GM19025 (cell line): Measurements from ENCODE around the gene MAP3K7CL.

Experiments used
- ATAC-seq: cut with Tn5 transposase; IDR thresholded peaks from one replicate; pipeline ENCODE4 v1.9.1; 2021; ENCODE audit warnings: mild to moderate bottlenecking, low read depth, moderate library complexity; ENCODE audit not compliant: unreplicated experiment

MAP3K7CL gene, protein sequence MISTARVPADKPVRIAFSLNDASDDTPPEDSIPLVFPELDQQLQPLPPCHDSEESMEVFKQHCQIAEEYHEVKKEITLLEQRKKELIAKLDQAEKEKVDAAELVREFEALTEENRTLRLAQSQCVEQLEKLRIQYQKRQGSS

DNA sequence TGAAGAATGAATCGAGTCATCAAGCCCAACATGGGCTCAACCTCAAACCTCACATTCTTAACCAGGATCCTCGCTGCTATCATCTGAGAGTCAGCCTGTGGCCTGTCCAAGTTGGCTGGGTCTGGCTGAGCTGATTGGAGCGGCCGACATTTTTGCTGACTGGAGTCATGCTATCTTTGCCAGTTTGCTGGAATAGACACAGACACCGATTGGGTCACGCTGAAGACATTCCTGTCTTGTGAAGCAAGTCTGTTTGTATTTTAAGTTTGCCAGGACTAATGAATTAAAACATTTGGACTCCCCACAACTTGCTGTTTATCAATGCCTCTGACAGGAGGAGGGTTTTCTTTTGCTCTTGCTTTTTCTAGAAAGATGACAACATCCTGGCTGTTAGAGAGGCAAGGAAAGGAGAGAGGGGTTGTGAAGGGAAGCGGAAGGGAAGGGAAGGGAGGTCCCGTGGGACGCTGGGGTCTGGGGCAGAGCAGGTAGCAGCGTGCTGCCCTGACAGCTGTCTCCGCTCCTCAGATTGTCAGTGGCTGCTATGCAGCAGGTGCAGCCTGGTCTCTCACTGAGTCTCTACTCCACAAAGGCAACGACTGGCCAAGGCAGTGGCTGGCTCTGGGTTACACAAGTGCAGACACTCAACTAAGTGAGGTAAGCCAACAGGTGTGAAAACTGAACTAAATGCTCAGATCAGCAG, at the start of gene MAP3K7CL:
MAP3K7CL (plus strand) TSS at position 375 of the 700 bp plus-strand sequence. CDS start 2,701 bp downstream, outside the sequence.
- ATAC-seq: no peak

DNA sequence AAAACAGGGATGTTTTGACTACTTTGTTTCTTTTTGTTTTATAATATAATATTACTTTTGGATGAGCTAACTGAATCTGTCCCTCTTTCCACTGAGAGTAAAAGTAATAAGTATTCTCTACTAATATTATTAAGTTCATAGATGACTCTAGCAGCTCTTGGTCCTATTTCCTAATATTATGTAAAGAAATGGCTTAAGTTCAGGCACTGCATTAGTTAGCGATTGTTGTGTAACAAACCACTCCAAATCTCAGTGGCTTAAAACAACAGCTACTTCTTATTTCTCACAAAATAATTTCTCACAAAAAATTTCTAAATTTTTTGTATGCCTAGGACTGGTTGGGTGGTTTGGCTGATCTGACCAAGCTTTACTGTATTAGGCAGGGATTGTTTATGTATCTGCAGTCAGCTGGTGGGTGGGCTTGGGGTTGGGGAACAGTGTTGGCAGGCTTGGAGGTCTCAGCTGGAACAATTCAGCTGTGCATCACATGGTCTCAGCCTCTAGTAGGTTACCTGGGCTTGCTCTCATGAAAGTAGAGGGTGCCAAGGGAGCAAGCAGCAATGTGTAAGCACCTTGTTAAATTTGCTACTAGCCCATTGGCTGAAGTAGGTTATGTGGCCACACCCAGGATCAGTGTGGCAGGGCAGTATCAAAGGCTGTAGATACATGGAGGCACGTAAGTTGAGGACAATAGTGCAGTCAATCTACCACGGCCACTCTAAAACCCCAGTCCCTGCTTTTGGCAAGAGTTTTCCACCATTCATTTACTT, 48.2 kb upstream of the MAP3K7CL start:
- no peak for ATAC-seq

DNA sequence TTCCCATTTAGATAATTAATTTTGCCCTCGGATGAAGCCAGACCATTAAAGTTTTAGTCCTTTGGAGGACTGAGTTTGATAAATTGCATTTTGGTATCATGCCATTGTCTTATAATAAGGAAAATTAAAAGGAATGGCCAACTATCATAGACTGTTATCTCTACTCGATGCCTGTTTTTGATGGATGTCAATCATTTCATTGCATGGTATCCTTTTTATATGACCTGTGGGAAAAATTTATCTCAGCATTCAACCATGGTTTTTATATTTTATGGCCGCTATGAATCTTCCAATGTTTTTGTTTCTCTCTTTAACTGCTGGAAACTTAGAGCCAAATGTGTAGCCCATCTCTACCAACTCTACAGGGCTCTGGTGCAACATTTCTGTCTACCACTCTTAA, 47.1 kb upstream of the MAP3K7CL start:
- ATAC-seq: no peak

DNA sequence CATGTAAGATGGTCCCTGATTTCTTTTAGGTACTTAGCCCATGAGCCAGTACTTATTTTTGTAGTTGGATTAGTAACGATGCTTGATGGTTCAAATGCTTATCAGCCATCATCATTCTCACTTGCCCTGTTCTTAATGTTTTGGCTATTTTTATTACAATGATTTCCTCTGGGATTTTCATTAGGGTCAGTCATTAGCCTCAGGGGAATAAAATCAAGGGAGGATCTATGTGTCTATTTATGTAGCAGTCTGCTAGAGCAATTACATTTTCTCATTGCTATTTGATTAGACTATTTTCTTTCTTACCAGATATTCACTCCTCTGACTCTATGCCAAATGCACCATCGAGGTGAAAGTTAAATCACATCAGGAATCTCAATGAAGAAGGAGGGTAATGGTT, 46.1 kb upstream of the MAP3K7CL start:
- no peak for ATAC-seq

DNA sequence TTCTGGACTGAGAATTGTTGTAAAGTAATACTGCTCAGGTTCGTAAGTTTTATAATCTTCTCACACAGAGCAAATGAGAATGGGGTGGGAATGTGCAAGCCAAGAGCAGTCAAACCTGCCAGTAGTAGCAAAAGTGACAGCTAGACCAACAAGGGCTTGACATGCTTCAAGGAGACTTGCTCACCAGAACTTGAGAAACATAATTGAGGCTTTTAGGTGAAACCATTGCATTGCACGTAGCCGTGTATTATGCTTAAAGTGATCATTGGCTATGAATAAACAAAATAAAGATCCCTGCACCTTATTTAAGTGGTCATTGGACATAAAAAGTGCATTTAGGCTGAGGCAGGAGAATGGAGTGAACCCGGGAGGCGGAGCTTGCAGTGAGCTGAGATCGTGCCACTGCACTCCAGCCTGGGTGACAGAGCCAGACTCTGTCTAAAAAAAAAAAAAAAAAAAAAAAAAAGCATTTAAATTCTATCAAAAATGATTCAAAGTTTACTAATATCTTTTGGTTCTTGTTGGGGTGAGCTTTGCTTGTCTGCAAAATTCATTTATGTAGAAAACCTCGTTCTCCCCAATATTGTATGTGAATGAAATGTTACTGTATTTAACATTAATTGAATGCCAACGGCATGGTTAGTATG, 45.2 kb upstream of the MAP3K7CL start:
- no peak for ATAC-seq

DNA sequence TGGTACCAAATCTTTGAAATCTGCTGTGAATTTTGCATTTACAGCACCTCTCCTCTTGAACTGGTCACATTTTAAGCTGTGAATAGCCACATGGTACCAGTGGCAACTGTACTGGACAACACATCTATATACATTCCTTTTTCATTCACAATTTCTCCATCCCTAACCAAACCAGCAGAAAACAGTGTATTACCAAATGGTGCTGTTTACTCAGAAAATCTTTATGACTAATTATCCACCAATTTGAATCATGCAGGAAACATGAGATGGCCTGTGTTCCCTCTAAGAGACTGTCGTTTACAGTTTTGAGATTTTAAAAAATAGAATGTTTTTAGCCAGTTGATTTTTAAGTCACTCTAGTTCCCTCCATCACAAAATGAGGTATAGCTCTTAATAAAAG, 39.4 kb upstream of the MAP3K7CL start:
- no peak for ATAC-seq

DNA sequence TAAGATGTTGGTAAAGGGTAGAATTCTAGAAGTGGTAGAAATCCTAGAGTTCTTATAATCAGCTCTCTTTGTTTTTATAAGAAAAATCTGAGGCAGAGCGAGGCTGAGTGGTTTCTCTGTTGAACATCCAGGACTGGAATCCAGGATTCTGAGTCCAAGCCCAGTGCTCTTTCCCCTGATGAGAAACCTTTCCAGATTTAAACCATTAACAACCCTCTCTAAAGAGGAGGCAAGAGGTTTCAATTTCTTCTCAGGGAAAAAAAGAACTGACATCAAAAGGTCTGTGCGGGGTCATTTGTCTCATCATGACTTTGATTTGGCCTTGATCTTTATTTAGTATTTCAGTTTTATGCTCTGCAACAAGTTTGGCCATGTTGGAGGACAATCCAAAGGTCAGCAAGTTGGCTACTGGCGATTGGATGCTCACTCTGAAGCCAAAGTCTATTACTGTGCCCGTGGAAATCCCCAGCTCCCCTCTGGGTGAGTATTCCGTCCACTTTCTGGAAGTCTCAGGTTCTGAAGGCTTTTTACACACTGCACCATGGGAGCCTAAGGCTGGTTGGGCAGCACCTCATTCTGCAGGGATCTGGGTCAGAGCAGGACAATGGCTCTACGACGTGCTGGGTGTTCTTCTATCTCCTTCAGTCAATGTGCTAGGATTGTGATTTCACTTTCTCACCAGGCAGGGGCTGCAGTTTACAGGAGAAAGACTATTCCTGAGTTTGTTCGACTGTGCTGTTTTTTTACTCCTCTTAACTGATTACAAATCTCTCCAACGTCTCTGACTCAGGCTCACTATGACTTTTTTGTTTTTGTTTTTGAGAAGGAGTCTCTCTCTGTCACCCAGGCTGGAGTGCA, 38.1 kb upstream of the MAP3K7CL start:
- ATAC-seq: no peak

DNA sequence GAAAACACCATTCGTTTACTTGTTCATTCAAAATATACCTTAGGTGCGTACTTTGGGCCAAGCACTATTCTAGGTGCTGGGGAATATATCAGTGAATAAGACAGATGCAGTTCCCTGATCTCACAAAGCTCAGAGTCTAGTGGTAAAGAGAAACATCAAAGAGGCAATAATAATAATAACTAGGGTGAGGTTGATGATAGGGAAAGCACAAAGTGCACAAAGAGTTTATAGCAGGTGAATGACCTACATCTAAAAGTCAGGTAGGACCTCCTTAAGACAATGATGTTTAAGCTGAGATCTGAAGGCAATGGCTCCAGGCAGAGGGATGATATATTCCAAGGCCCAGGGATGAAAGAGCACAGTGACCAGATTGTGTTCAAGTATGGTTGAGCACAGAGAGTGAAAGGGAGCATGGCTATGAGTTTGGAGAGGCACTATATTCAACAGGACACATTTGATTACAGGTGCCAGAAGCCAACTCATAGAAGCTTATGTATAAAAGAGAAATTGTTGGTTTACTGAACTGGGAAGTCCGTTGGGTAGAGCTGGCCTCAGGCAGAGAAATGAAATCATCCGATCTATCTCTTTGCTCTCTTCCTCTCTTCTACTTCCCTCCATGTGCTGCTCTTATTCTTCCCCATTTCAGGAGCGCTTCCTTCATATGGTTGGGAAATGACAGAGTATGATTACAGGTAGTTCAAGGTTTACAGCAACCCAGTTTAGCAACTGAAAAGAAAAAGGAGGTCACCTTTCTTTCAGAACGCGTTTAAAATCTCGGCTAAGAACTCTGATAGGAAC, 34.0 kb upstream of the MAP3K7CL start:
- ATAC-seq: no peak

DNA sequence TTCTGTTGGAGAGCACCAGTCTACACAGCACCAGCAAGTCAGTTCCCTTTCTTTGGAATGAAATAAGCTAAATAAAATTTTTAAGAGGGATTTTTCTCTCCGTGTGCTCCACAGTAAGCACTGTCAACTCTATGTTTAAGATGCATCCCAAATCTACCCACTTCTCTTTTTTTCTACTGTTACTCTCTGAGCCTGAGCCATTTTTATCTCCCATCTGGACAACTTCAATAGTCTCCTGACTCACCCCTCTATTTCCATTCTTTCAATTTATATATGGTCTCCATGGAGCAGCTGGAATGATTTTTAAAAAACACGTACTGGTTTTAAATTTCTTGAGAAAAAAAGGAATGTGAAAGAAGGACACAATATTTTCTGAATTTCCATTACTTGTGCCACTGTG, 32.3 kb upstream of the MAP3K7CL start:
- no peak for ATAC-seq

DNA sequence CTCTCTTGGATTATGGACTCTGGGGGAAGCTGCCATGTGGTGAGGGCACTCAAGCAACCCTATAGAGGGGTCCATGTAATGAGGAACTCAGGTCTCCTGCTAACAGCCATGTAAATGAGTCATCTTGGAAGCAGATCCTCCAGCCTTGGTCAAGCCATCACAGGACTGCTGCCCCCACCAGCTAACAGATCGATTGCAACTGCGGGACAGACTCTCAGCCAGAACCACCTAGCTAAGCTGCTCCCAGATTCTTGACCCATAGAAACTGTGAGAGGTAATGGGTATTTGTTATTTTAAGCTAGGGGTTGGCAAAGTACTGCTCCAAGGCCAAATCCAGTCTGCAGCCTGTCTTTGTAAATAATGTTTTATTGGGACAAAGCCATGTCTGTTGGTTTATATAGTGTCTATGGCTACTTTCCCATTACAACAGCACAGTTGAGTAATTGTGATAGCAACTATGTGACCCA, 27.6 kb upstream of the MAP3K7CL start:
- ATAC-seq: no peak

DNA sequence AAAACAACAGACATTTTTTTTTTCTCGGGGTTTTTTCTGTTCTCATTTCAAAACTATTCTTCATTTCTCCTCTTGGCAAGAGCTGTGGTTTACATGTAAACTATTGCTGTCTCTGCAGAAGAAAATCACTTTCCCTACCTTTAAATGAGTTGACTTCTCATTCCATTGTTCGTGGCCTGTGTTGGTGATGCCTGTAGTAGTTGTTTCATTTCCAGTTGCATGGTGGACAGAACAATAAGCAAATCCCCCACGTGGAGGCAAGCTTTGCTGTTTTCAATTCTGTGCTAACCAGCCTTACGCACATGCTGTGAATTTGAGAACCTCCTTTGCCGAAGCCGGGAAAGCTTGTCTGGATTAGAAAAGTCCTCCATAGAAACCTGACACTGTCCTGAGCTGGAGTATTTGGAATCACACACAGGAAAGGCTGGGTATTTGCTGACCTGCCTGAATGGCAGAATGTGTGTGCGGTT, 26.2 kb upstream of the MAP3K7CL start:
- no peak for ATAC-seq

DNA sequence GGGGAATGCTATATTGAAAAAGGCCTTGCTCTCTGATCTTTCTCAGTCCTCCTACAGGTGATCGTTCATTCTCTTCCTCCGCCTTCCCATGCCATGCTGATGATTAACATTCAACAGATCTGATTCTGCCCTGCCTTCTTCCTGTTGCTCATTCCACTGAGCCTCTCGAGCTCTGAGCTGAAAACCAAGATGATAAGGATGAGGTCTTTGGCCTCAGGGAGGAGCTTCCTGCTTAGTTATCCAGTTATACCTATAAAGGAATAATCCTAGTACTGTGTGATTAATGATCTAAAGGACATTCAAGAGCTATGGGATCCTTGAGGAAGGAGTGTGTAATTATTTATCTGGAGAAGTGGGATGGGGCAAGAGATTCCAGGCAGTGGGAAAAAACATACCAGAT, 25.2 kb upstream of the MAP3K7CL start:
- no peak for ATAC-seq

DNA sequence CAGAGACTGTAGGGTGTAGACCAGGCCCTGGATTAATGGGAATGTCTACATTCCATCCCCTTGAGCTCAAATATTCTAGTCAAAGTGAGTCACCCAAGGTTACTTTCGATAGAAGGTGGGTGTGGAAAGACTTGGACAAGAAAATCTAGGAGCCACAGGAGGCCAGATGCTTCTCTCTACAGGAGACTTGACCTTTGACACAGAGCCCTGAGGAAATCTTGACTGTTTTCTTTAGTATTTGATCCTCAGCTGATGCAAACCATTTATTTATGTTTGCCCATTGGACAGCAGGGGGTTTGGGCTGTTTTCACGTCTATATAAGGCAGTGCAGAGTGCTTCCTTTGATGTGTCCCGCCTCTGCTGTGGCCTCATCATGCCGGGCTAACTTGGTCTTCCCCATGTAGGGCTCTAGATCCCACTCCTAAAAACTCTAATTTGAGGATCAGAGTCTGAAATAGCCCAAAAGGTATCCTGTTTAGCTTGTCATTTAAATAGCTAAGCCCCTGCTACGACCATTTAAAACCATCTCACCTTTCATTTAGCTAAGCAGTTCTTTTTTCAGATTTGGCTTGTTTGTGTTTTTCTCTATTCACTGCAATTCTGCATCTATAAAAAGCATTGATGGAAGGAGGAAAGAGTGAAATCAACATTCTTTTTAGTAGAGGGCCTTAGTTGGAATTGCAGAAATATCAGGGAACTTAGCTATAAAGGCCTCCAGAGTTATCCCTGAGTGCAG, 15.5 kb upstream of the MAP3K7CL start:
- ATAC-seq: no peak

DNA sequence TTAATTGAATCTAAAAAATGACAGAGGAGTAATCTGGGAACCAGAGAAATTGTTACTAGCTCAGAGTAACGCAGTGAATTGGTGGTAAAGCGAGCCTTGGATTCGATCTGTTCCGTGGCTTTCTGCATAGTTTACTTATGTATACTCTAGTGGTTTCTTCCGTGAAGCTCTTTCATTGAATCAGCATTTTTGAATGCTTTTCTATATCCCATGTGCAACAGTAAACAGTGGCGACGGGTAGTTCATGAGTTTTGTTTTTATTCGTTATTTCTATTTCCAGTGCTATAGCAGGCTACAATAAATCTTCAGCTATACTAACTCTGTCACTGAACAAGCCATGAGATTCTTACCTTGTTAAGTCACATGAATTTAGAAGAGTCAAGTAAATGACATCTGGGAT, 14.5 kb upstream of the MAP3K7CL start:
- no peak for ATAC-seq

DNA sequence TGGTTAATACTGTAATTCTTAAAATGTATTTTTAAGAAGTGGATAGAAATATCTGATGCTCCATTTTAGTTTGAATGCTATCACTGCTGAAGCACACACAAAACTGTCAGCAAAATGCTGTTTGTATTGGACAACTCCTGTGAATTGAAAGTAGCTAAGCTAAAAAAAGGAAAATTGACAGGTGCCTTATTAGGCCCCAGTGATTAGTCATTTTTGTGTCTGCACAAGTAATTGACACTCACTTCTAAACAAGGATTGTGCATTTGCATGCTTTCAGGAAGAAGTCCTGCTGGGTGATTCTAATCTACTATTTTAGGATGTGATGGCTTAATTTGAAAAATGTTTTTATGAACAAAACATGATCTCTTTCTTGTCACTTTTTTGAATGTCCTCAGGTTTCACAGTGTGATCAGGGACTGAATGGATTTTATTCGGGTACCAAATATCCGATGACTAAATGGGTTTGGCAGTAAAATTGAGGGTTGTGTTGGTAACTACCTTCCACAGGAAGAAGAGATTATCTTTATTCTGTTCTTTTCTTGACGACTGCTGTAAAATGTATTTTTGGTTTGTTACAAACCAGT, 13.0 kb upstream of the MAP3K7CL start:
- ATAC-seq: no peak

DNA sequence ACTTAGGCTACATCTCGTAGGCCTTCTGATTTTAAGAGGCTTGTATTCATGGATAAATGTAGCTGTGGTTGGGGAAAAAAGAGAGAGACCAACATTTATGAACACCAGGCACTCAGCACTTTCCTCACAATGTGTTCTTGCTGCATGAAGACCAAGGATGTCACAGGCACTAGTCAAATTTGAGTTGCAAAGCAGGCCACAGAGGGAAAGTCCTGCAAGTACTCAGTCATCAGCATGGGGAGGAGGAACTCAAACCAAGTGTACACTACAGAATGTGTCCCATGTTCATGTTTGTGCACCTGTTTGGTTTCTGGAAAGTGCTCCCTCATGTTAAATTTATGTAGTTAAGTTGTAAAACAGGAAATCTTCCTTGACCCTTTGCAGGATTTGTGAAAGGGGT, 8.7 kb upstream of the MAP3K7CL start:
- peak; percentile 75 for ATAC-seq

DNA sequence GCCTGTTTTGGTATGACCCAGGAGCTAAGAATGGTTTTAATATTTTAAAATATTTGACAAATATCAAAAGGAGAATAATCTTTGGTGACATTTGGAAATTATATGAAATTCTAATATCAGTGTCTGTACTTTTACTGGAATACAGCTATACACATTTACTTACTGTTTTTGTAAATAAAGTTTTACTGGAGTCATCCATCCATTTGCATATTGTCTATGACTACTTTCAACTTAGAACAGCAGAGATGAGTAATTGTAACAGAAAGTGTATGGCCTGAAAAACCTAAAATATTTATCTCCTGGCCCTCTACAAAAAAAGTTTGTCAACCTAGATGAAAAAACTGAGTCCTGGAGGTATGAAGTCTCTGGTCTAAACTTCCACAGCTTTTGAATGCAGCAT, 5.8 kb upstream of the MAP3K7CL start:
- ATAC-seq: no peak

DNA sequence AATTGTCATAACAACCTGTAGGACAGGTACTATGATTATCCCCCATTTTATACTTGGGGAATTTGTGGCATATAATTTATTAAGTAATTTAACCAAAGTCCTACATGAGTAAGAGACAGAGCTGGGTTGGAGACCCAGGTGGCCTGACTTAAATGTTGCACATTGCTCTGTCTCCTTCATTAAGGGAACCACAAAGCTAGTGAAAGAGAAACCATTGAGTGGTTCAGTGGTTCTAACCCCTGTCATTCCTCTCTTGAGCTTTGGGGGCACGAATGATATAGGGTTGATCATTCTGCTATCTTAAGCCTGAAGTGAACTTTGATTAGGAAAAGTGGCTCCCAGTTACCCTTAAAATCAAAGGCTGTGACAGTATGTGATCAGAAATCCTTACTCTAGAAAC, 5.3 kb upstream of the MAP3K7CL start:
- peak; percentile 74 for ATAC-seq
